ENCODE measurements around the gene TRMT61B. TPM values are rescaled to one million over a fixed set of nuclear protein-coding genes. Genes with fewer than 3 reads are reported as not detected.

The TRMT61B gene
- total RNA-seq, 2 experiments from 2014 or later: 18.7 to 20.8 TPM

GRCh38 chr2:28905533-28905932 lies 35.4 kb upstream of the TRMT61B start:
- Histone ChIP-seq H3K4me1 (ENCODE audit: insufficient read depth, low read length) (no peaks in the 10 kb centered on the region), H3K9me3 (ENCODE audit: control insufficient read depth in 1 of 2, insufficient read depth in 1 of 2, low read length in 2 of 2) (no peaks in the 10 kb centered on the region), H3K27me3 (ENCODE audit: control insufficient read depth in 1 of 2, insufficient read depth in 2 of 2, low read length in 2 of 2) (no peaks in the 10 kb centered on the region), H3K4me3 (ENCODE audit: low read length) (no peak overlapping the region), H3K36me3 (ENCODE audit: insufficient read depth, low read length) (peaks cover 75% of the 10 kb centered on the region), H3K27ac (ENCODE audit: low read depth in 1 of 2, low read length in 2 of 2) (peak overlapping the region in 1 of 2 donors; percentile 20)
- CTCF ChIA-PET: interaction anchor here (0.6 to 1.5 kb wide), 2 partner anchors 11 to 17 kb away, joined by 3 read pairs; no protein-coding TSS in a partner anchor
- intact Hi-C loops (cut with DNase I, micrococcal nuclease): no loop called here
- no peaks in the 10 kb centered on the region for H3K27me3 Mint-ChIP-seq
- no peak for TF ChIP-seq CTCF (IDR thresholded peaks at IDR 0.05)
- DNase-seq (no peak), ATAC-seq (ENCODE audit: poor library complexity) (no peak)
- peaks cover 91% of the 10 kb centered on the region for H3K36me3 Mint-ChIP-seq (ENCODE audit: low read depth)
- POLR2A ChIA-PET: interaction anchor here (1.0 to 1.2 kb wide), 2 partner anchors 28 to 35 kb away, joined by 3 read pairs; partner anchors contain the start of gene TRMT61B
- peaks cover 36% of the 10 kb centered on the region for H3K4me1 Mint-ChIP-seq (ENCODE audit: low read depth)
- no peaks in the 10 kb centered on the region for H3K9me3 Mint-ChIP-seq
- no peak overlapping the region for H3K27ac Mint-ChIP-seq
- no peak overlapping the region for H3K4me3 Mint-ChIP-seq

- POLR2A ChIA-PET: interaction anchor here (1.2 kb wide), 1 partner anchor 28 kb away, joined by 3 read pairs; no protein-coding TSS in a partner anchor
Measured at GRCh38 chr2:28904802-28905457, 34.8 kb upstream of the TRMT61B start.

GRCh38 chr2:28904295-28904694 lies 34.2 kb upstream of the TRMT61B start:
- TF ChIP-seq CTCF (IDR thresholded peaks at IDR 0.05): no peak
- Mint-ChIP-seq H3K4me1 (ENCODE audit: low read depth) (peaks cover 46% of the 10 kb centered on the region), H3K27me3 (no peaks in the 10 kb centered on the region), H3K9me3 (no peaks in the 10 kb centered on the region), H3K4me3 (no peak overlapping the region), H3K36me3 (ENCODE audit: low read depth) (peaks cover 78% of the 10 kb centered on the region), H3K27ac (no peak overlapping the region)
- ChIA-PET CTCF (interaction anchor here (1.2 to 1.5 kb wide), 2 partner anchors 8 to 12 kb away, joined by 3 to 4 read pairs; no protein-coding TSS in a partner anchor), POLR2A (interaction anchor here (1.2 kb wide), 1 partner anchor 27 kb away, joined by 3 read pairs; no protein-coding TSS in a partner anchor)
- intact Hi-C loops (cut with DNase I, micrococcal nuclease): no loop called here
- Histone ChIP-seq H3K4me1 (ENCODE audit: insufficient read depth, low read length) (no peaks in the 10 kb centered on the region), H3K27me3 (ENCODE audit: control insufficient read depth in 1 of 2, insufficient read depth in 2 of 2, low read length in 2 of 2) (no peaks in the 10 kb centered on the region), H3K36me3 (ENCODE audit: insufficient read depth, low read length) (peaks cover 63% of the 10 kb centered on the region), H3K27ac (ENCODE audit: low read depth in 1 of 2, low read length in 2 of 2) (no peak overlapping the region), H3K4me3 (ENCODE audit: low read length) (no peak overlapping the region), H3K9me3 (ENCODE audit: control insufficient read depth in 1 of 2, insufficient read depth in 1 of 2, low read length in 2 of 2) (no peaks in the 10 kb centered on the region)
- DNase-seq: no peak
- ATAC-seq (ENCODE audit: poor library complexity): no peak

More at GRCh38 chr2:28904802-28905457, 34.8 kb upstream of the TRMT61B start:
- Histone ChIP-seq H3K27me3 (ENCODE audit: control insufficient read depth in 1 of 2, insufficient read depth in 2 of 2, low read length in 2 of 2) (no peaks in the 10 kb centered on the region), H3K4me1 (ENCODE audit: insufficient read depth, low read length) (no peaks in the 10 kb centered on the region), H3K4me3 (ENCODE audit: low read length) (no peak overlapping the region), H3K9me3 (ENCODE audit: control insufficient read depth in 1 of 2, insufficient read depth in 1 of 2, low read length in 2 of 2) (no peaks in the 10 kb centered on the region), H3K36me3 (ENCODE audit: insufficient read depth, low read length) (peaks cover 70% of the 10 kb centered on the region), H3K27ac (ENCODE audit: low read depth in 1 of 2, low read length in 2 of 2) (peak overlapping the region in 1 of 2 donors; percentile 20)
- H3K27me3 Mint-ChIP-seq: no peaks in the 10 kb centered on the region
- H3K9me3 Mint-ChIP-seq: no peaks in the 10 kb centered on the region
- CTCF ChIA-PET: interaction anchor here (0.6 to 1.5 kb wide), 3 partner anchors 9 to 17 kb away, joined by 3 to 4 read pairs (median 3); no protein-coding TSS in a partner anchor
- H3K4me3 Mint-ChIP-seq: no peak overlapping the region
- intact Hi-C loops (cut with DNase I, micrococcal nuclease): no loop called here
- no peak for TF ChIP-seq CTCF (IDR thresholded peaks at IDR 0.05)
- peaks cover 85% of the 10 kb centered on the region for H3K36me3 Mint-ChIP-seq (ENCODE audit: low read depth)
- H3K27ac Mint-ChIP-seq: peak overlapping the region; percentile 1
- DNase-seq (no peak), ATAC-seq (ENCODE audit: poor library complexity) (no peak)
- peaks cover 39% of the 10 kb centered on the region for H3K4me1 Mint-ChIP-seq (ENCODE audit: low read depth)

All from CD4-positive, alpha-beta T cell (primary cell).